ENCODE results near the gene ZBTB22.

Gene ZBTB22

DNA sequence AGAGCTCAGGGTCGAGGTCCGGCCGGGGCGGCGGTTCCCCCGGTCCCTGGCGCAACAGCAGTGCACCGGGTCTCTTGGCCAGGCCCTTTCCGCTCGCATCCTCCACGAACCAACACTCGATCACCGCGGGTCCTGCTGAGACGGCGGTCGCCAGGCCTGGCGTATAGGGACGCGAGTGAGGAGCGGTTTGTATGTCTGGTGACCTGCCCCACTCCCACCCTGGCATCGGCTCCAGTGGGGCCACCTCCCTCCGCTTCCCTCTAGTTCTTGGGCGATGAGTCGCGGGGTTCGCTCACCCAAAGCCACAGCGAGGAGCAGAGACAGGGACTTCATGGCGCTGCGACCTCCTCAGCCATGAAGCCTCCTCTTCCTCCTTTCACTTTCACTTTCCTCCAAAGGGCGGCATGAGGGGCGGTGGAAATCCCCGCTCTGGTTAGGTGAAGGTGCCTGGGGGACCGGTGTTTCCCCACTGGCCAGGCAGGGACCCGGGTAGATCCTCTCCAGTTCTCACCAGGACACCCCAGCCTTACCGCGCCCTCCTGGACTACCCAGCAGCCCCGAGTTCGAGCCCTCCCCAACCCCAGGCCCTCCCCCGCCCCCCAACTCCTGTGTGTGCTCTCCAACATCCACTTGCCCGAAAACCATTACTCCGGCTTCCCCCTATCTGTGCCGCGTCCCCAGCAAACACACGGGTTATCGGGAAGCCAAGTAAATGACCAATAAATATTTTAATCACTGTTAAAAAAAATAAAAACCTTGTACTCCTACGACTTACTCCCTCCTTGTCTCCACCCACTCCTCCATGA, 3.6 kb downstream of the ZBTB22 start, which contains the start of gene TAPBP:
Gene TAPBP, minus strand, starts transcription at position 370 of the 806 bp plus-strand sequence. Its CDS starts 37 bp downstream, at position 333.
- no peak for TF ChIP-seq GATA2 (IDR thresholded peaks at IDR 0.05; ENCODE audit: low read depth, low read length)
- no peak for TF ChIP-seq GATA3 (IDR thresholded peaks at IDR 0.05; ENCODE audit: low read depth, low read length)

DNA sequence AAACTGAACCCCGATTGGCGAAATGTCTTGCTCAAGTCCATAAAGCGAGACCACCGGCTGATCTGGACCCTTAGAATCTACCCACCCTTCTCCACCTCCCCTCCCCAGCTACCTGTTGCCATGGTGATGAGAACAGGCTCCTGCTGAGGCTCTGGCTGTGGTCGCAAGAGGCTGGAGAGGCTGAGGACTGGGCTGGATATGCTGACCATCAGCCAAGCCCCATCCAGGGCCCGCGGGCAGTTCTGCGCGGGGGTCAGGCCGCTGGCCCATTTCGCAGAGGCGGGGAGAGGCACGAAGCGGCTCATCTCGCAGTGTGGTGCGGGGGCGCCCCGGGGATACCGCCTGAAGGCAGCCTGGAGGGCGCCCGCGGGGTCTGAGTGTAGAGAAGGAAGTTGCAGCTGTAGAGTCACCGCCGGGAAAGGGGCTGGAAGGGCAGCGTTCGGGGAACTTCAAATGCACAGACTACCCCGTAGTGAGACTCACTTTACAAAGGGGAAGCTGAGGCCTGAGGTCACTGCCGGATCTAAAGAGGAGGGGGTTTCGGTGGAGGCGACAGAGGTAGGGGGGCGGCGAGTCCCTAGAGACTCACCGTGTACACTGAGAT, 4.3 kb downstream of the ZBTB22 start:
- TF ChIP-seq GATA3 (IDR thresholded peaks at IDR 0.05; ENCODE audit: low read depth, low read length) (no peak), GATA2 (IDR thresholded peaks at IDR 0.05; ENCODE audit: low read depth, low read length) (no peak)

DNA sequence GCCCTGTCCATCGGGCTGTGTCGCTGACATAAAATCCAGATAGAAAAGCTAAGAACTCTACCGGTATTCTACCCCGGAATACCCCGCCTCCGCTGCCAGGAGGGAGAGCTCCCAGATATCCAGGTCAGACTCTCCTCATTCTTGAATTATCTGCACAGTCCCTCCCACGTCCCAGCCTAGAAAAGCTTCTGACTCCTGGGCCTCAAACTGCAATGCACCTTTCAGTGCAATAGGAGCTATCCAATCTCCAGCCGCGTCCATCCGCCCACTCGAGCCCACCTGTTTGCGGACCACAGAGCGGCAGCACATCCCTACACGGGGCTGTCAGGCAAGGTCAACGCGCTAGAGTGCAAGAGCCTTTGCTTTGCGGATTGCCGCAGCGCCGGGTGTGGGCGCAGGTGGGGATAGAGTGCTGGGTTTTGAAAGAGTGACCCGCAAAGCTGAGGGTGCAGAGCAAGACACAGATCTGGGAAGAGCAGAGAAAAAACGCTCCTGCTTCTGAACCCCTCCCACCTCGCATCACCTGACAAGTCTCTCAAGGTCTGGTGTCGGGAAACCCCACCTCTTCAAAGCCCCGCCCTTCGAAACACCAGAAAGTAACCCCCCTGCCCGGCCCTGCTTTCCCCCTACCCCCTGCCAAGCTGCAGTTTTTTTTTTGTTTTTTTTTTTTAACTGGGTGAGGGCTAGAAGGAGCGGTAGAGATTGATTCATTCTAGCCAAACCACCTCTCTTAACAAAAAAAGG, 5.0 kb downstream of the ZBTB22 start:
- TF ChIP-seq GATA2 (IDR thresholded peaks at IDR 0.05; ENCODE audit: low read depth, low read length): no peak
- TF ChIP-seq GATA3 (IDR thresholded peaks at IDR 0.05; ENCODE audit: low read depth, low read length): no peak

DNA sequence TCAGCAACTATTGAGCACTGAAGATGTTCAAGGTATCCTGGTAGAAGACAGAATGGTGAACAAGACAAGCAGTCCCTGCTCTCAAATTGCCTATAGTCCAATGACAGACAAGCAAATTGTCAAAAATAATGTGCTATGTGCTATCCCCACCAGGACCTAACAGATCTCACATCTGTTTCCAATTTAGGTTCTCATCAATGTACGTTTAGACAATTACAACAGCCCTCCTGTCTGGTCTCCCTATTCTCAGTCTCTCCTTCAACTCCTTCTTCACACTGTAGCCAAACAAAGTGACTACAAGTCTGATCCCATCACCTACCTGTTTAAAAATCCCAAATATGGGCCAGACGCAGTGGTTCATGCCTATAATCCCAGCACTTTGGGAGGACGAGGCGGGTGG, 11.2 kb downstream of the ZBTB22 start:
- TF ChIP-seq GATA3 (IDR thresholded peaks at IDR 0.05; ENCODE audit: low read depth, low read length) (no peak), GATA2 (IDR thresholded peaks at IDR 0.05; ENCODE audit: low read depth, low read length) (no peak)

DNA sequence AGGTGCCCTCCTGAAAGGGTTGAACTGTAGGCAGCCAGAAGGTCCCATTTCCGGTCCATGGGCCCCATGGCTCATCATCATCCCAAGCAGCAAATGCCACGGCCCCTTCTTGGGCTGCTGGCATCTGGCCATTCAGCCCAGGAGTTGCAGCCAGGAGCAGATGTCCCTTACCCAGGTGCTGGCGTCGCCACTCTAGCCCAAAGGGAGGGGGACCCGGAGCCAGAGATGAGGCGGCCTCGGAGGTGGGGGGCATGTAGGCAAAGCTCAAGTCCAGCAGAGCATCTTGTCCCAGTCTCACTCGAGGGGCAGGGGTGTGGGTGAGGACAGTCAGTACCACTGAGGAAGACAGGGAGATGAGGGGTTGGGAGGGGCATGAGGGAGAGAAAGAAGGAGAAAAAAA, 12.5 kb downstream of the ZBTB22 start:
- TF ChIP-seq GATA2 (IDR thresholded peaks at IDR 0.05; ENCODE audit: low read depth, low read length) (no peak), GATA3 (IDR thresholded peaks at IDR 0.05; ENCODE audit: low read depth, low read length) (no peak)

DNA sequence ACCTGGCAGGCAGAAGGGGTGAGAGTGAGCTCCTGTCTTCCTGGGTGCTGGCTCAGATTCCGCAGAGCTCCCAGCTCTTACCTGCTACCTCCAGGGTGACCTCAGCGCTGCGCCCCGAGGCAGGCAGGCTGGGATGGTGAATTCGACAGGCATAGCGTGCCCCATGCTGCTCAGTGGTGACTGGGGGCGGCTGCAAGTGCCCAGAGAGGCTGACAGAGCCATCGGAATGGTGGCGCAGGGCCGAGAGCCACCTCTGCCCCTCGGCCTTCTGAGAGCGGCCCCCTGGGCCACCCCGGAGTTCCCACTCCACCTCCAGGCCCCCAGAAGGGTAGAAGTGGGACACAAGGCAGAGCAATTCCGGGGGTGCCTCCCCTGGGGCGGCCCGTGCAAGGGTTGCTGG, 13.3 kb downstream of the ZBTB22 start:
- TF ChIP-seq GATA2 (IDR thresholded peaks at IDR 0.05; ENCODE audit: low read depth, low read length): no peak
- no peak for TF ChIP-seq GATA3 (IDR thresholded peaks at IDR 0.05; ENCODE audit: low read depth, low read length)

DNA sequence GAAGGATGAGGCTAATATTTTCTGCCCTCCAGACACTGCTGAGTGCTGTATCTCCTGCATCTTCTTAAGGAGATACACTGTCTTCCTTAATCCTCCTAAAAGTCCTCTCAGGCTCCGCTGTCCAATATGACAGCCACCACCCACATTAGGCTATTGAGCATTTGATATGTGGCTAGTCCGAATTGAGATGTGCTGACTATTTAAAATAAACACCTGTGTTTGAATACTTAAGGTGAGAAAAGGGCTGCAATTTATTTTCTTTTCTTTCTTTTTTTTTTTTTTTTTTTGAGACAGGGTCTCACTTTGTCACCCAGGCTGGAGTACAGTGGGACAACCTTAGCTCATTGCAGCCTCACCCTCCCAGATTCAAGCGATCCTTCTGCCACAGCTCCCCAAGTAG, 15.7 kb downstream of the ZBTB22 start:
- TF ChIP-seq GATA2 (IDR thresholded peaks at IDR 0.05; ENCODE audit: low read depth, low read length): no peak
- TF ChIP-seq GATA3 (IDR thresholded peaks at IDR 0.05; ENCODE audit: low read depth, low read length): no peak

DNA sequence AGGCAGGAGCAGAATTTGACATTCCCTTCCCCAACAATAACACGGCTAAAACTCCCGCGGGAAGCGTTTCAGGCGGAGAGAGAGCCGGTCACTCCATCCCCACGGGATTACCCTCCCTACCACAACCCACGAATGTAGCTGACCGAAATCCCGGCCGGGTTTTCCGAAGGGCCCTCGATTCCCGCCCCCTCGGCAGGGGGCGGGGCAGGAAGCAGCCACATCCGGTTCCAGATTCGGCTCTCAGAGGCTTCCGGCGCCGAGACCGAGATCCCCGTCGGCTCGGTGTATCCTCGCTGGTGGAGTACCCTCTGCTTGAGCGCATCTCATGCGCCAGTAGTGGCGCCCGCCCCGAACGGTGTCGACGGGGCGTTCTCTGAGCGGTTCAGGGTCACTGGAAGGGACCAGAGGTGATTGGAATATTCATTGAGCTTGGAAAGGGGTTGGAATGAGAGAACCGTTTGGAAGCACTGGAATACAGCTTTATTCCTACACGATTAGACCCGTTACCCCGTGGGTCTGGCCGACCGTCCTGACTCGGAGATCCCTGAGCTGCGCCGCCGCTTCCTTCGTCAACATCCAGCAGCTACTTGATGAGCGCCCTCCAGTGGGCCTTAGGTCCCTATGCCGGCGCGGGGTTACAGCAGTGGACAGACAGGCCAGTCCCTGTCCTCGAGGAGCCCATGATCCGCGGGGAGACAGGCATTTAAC, 18.2 kb downstream of the ZBTB22 start:
- TF ChIP-seq GATA2 (IDR thresholded peaks at IDR 0.05; ENCODE audit: low read depth, low read length): no peak
- TF ChIP-seq GATA3 (IDR thresholded peaks at IDR 0.05; ENCODE audit: low read depth, low read length): no peak

DNA sequence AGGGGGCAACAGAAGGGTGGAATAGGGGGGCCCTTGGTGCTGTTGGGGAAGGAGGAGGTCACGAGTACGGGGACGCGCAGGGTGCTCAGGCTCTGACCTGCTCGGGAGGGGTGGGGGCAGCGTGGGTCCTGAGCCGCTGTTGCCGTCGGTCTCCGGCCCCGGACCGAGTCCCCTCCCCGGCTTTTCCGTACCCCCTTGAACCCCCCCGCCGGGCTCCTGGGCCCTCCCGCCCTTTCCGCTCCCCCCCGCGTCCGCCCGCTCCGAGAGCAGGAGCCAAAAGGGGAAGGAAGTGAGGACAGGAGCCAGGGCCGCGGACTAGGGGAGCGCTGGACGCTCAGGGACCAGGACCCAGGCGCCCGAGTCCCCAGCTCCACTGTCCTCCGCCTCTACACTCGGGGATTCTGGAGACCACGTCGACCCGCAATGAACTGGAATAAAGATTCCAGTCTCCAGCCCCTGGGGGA, 18.7 kb downstream of the ZBTB22 start, which contains the start of gene RGL2:
Gene RGL2, minus strand, starts transcription at position 170 of the 464 bp plus-strand sequence. CDS start 332 bp downstream, outside the sequence.
- TF ChIP-seq GATA3 (IDR thresholded peaks at IDR 0.05; ENCODE audit: low read depth, low read length) (no peak), GATA2 (IDR thresholded peaks at IDR 0.05; ENCODE audit: low read depth, low read length) (no peak)

DNA sequence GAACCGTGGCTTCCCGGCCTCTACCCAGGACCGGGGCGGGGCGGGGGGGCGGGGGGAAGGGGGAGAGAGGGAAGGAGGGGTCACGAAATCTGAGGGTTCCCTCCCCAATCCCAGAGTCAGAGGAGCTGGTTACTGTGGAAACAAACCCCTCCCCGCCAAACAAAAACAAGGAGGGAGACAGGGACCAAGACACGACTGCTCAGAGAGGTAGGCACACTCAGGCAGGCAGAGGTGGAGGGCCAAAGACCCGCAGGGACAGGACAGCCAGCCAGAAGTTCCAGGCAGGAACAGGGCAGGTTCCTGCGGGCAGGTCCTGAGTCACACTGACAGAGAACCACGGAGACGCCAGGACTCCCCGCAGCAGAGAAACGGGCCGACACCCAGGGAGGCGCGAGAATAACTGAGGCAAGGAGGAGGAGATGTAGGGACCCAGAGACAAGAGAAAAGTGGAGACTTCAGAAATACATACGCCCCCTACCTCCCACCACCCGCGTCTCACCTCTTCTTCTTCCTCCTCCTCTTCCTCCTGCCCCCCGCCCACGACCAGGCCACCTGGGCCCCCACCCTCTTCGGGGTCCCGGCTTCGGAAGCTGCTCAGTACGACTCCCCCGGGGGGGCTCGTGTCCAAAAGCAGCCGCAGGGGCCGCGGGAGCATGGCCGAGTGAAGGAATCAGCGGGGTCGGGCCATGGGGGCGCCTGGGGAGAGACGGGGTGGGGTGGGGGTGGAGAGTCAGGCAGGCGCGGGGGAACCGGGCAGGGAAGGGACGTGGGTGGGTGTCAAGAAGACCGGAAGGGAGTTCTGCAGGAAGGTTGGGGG, 19.4 kb downstream of the ZBTB22 start:
- TF ChIP-seq GATA3 (IDR thresholded peaks at IDR 0.05; ENCODE audit: low read depth, low read length) (no peak), GATA2 (IDR thresholded peaks at IDR 0.05; ENCODE audit: low read depth, low read length) (no peak)

DNA sequence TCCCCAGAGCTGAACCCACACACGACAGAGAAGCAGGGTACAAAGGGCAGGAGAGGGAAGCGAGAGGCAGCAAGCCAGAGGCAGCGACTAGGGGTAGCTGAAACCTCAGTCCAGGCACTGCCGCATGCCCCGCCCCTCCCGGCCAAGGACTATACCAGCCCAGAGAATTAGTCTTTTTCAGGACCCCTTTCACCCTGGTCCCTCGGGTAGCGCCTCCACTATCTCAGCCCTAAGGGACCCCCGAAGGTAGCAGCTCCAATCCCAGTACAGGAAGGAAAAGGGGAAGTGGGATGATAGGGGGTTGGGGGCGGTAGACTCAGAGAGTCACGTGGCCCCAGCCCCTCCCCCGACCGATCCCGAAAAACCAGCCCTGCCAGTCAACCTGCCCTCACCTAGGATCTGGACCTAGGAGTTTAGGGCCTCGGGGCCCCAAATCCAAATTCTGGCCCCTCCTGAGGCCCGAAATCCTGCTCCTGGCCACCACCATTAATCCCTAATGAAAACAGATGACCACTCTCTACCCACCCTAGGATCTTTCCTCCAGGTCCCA, 20.1 kb downstream of the ZBTB22 start:
- TF ChIP-seq GATA3 (IDR thresholded peaks at IDR 0.05; ENCODE audit: low read depth, low read length) (no peak), GATA2 (IDR thresholded peaks at IDR 0.05; ENCODE audit: low read depth, low read length) (no peak)

DNA sequence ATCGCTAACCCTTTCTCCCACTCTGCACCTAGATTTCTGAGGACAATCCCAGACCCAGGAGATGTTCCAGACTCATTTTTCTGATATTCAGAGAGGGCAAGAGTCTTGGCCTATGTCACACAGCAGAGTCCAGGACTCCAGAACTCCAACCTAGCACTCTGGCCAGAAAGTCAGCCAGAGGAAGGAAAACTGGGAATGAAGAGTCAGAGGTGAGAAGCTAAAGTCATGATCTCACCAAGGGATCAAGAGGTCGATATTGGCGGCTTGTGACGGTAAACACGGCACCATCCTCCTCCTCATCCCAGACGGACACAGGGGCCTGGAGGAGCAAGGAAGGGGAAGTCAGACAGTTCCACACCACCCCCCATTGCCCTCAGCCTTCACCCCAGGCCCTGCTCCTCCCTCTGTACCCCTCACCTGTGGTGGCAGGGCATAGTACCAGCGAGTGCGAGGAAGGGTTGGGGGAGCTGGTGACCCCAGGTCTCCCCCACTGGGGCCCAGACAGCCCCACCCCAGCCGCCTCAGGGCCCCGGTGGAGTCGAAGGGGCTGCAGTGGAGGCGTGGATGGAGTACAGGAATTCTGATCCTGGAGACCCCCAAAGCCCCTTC, 20.6 kb downstream of the ZBTB22 start:
- no peak for TF ChIP-seq GATA2 (IDR thresholded peaks at IDR 0.05; ENCODE audit: low read depth, low read length)
- TF ChIP-seq GATA3 (IDR thresholded peaks at IDR 0.05; ENCODE audit: low read depth, low read length): no peak

Data from SH-SY5Y (cell line).